HEK293 (cell line): ENCODE measurements around the gene RSL1D1.

Experiments used
- CTCF ChIA-PET: fragments of 350-600 bp; formaldehyde crosslinking; extraction: SDS; loops from one replicate; lab custom pipeline; 2021; ENCODE audit warnings: antibody characterized with exemption; lab: Yijun Ruan, JAX
- POLR2A ChIA-PET: fragments of 300-600 bp; formaldehyde crosslinking; extraction: SDS; loops from one replicate; lab custom pipeline; 2020; ENCODE audit warnings: antibody characterized with exemption, inconsistent platforms; lab: Yijun Ruan, JAX
- H3K27ac ChIP-seq: fragments of 200-500 bp; sonication (Bioruptor generic); 2 replicates; pipeline ENCODE4 v1.5.1; 2014; ENCODE audit warnings: low read depth, low read length, control low read depth, inconsistent platforms; ENCODE audit errors: extremely low read depth
- H3K36me3 ChIP-seq, 2 experiments: fragments of 200-500 bp in 1 of 2; sonication (Bioruptor generic) in 1 of 2; 1 replicate in 1 of 2; 2 replicates in 1 of 2; pipeline ENCODE4 v1.5.1; 2014 to 2017; ENCODE audit warnings: inconsistent platforms in 2 of 2, low read length in 2 of 2; ENCODE audit not compliant: control insufficient read depth in 2 of 2, insufficient read depth in 1 of 2
- H3K4me1 ChIP-seq: fragments of 200-500 bp; sonication (Bioruptor generic); 2 replicates; pipeline ENCODE4 v1.5.1; 2014; ENCODE audit warnings: mild to moderate bottlenecking, low read length, inconsistent platforms; ENCODE audit not compliant: control insufficient read depth, insufficient read depth
- H3K4me3 ChIP-seq: 2 replicates; pipeline ENCODE4 v1.5.1; 2011; ENCODE audit warnings: low read depth, mild to moderate bottlenecking, control low read depth, low read length, moderate library complexity
- H3K9me3 ChIP-seq: fragments of 200-500 bp; sonication (Bioruptor generic); 2 replicates; pipeline ENCODE4 v1.5.1; 2014; ENCODE audit warnings: low read depth, low read length, inconsistent platforms; ENCODE audit not compliant: control insufficient read depth, insufficient read depth
- CTCF ChIP-seq: fragments of 450-650 bp; formaldehyde crosslinking; IDR thresholded peaks from 2 replicates; pipeline ENCODE4 v1.5.1; 2016; ENCODE audit warnings: missing biosample characterization, missing genetic modification characterization
- GLI2 ChIP-seq: fragments of 450-650 bp; formaldehyde crosslinking; IDR thresholded peaks from 2 replicates; pipeline ENCODE4; 2017; ENCODE audit warnings: missing biosample characterization, missing genetic modification characterization, low read depth, borderline replicate concordance
- GLIS2 ChIP-seq: fragments of 450-650 bp; formaldehyde crosslinking; IDR thresholded peaks from 2 replicates; pipeline ENCODE4 v1.5.1; 2016; ENCODE audit warnings: missing biosample characterization, missing genetic modification characterization
- HOXD13 ChIP-seq: sonication (generic); formaldehyde crosslinking; IDR thresholded peaks from 2 replicates; pipeline ENCODE4 v1.8.0; 2022; ENCODE audit warnings: missing genetic modification reagents, borderline replicate concordance
- INSM2 ChIP-seq: fragments of 450-650 bp; formaldehyde crosslinking; IDR thresholded peaks from 2 replicates; pipeline ENCODE4 v1.5.1; 2016; ENCODE audit warnings: missing biosample characterization, missing genetic modification characterization
- SALL2 ChIP-seq: fragments of 450-650 bp; formaldehyde crosslinking; IDR thresholded peaks from 2 replicates; pipeline ENCODE4 v1.5.0; 2017; ENCODE audit warnings: missing biosample characterization, mild to moderate bottlenecking, missing genetic modification characterization, borderline replicate concordance
- SP2 ChIP-seq: fragments of 450-650 bp; formaldehyde crosslinking; IDR thresholded peaks from 2 replicates; pipeline ENCODE4 v1.5.1; 2016; ENCODE audit warnings: missing biosample characterization, missing genetic modification characterization
- YY2 ChIP-seq: fragments of 450-650 bp; formaldehyde crosslinking; IDR thresholded peaks from 2 replicates; pipeline ENCODE4 v1.5.1; 2016; ENCODE audit warnings: missing biosample characterization, missing genetic modification characterization
- ZBTB10 ChIP-seq: fragments of 450-650 bp; formaldehyde crosslinking; IDR thresholded peaks from 2 replicates; pipeline ENCODE4 v1.5.1; 2016; ENCODE audit warnings: missing biosample characterization, missing genetic modification characterization
- ZBTB20 ChIP-seq: fragments of 450-650 bp; formaldehyde crosslinking; IDR thresholded peaks from 2 replicates; pipeline ENCODE4 v1.5.1; 2016; ENCODE audit warnings: missing biosample characterization, missing genetic modification characterization
- ZFP69B ChIP-seq: fragments of 450-650 bp; formaldehyde crosslinking; IDR thresholded peaks from 2 replicates; pipeline ENCODE4 v1.5.1; 2016; ENCODE audit warnings: missing biosample characterization, missing genetic modification characterization
- ZNF121 ChIP-seq: fragments of 450-650 bp; formaldehyde crosslinking; IDR thresholded peaks from 2 replicates; pipeline ENCODE4 v1.5.1; 2016; ENCODE audit warnings: missing biosample characterization, missing genetic modification characterization
- ZNF174 ChIP-seq: fragments of 450-650 bp; formaldehyde crosslinking; IDR thresholded peaks from 2 replicates; pipeline ENCODE4 v1.5.0; 2017; ENCODE audit warnings: missing biosample characterization, mild to moderate bottlenecking, missing genetic modification characterization
- ZNF214 ChIP-seq: fragments of 450-650 bp; formaldehyde crosslinking; IDR thresholded peaks from 2 replicates; pipeline ENCODE4 v1.5.1; 2017; ENCODE audit warnings: missing biosample characterization, mild to moderate bottlenecking, missing genetic modification characterization, borderline replicate concordance
- ZNF350 ChIP-seq: fragments of 450-650 bp; formaldehyde crosslinking; IDR thresholded peaks from 2 replicates; pipeline ENCODE4 v1.5.0; 2017; ENCODE audit warnings: missing biosample characterization, mild to moderate bottlenecking, missing genetic modification characterization
- ZNF354C ChIP-seq: fragments of 450-650 bp; formaldehyde crosslinking; IDR thresholded peaks from 2 replicates; pipeline ENCODE4 v1.5.1; 2016; ENCODE audit warnings: missing biosample characterization, missing genetic modification characterization, low read depth, borderline replicate concordance
- ZNF501 ChIP-seq: fragments of 450-650 bp; formaldehyde crosslinking; IDR thresholded peaks from 2 replicates; pipeline ENCODE4 v1.5.1; 2016; ENCODE audit warnings: missing biosample characterization, missing genetic modification characterization
- ZNF529 ChIP-seq: fragments of 450-650 bp; formaldehyde crosslinking; IDR thresholded peaks from 2 replicates; pipeline ENCODE4 v1.5.1; 2017; ENCODE audit warnings: missing genetic modification characterization, missing biosample characterization; ENCODE audit not compliant: insufficient replicate concordance
- ZNF560 ChIP-seq: fragments of 450-650 bp; formaldehyde crosslinking; IDR thresholded peaks from 2 replicates; pipeline ENCODE4 v1.5.1; 2017; ENCODE audit warnings: missing biosample characterization, missing genetic modification characterization, borderline replicate concordance
- ZNF654 ChIP-seq: fragments of 450-650 bp; formaldehyde crosslinking; IDR thresholded peaks from 2 replicates; pipeline ENCODE4 v1.5.1; 2016; ENCODE audit warnings: low read depth, missing biosample characterization, missing genetic modification characterization
- ZNF777 ChIP-seq: fragments of 450-650 bp; formaldehyde crosslinking; IDR thresholded peaks from 2 replicates; pipeline ENCODE4 v1.5.1; 2017; ENCODE audit warnings: missing biosample characterization, missing genetic modification characterization, borderline replicate concordance
- ZSCAN18 ChIP-seq: fragments of 450-650 bp; formaldehyde crosslinking; IDR thresholded peaks from 2 replicates; pipeline ENCODE4 v1.5.1; 2016; ENCODE audit warnings: missing biosample characterization, missing genetic modification characterization
- TF ChIP-seq, protein P1 (sequence below): fragments of 450-650 bp; formaldehyde crosslinking; IDR thresholded peaks from 2 replicates; pipeline ENCODE4 v1.5.1; 2017; ENCODE audit warnings: missing biosample characterization, missing genetic modification characterization
- TF ChIP-seq, protein P2 (sequence below): fragments of 450-650 bp; formaldehyde crosslinking; IDR thresholded peaks from 2 replicates; pipeline ENCODE4 v1.5.1; 2016; ENCODE audit warnings: missing biosample characterization, missing genetic modification characterization

The RSL1D1 gene

DNA sequence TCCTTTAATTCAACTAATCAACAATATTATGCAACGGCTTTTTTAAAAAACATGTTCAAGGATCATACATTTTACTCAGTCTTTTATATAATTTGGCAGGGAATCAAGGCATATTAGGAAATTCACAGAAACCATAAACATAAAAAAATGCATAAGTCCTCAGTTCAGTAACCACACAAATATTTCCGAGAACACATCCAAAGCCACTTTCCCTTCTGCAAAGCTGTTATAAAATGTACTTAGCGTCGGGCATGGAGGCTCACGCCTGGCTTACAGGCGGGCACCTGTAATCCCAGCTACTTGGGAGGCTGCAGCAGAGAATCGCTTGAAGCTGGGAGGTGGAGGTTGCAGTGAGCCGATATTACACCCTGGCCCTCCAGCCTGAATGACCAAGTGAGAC, 44.6 kb downstream of the RSL1D1 start:
- no peaks in the 10 kb centered on the region for H3K9me3 ChIP-seq
- H3K4me3 ChIP-seq: no peak overlapping the region
- no peaks in the 10 kb centered on the region for H3K4me1 ChIP-seq
- no peak overlapping the region for H3K27ac ChIP-seq
- H3K36me3 ChIP-seq: no peaks in the 10 kb centered on the region
- ChIA-PET CTCF (interaction anchor here (0.6 to 2.7 kb wide), 2 partner anchors 9 to 733 kb away, joined by 4 to 14 read pairs; partner anchors contain the start of gene ZC3H7A), POLR2A (interaction anchor here (0.6 to 2.7 kb wide), 2 partner anchors 9 to 107 kb away, joined by 3 to 14 read pairs; no protein-coding TSS in a partner anchor)
- no peak for TF ChIP-seq ZNF501 (tag by site-specific recombination)
- no peak for TF ChIP-seq INSM2 (tag by site-specific recombination)
- no peak for TF ChIP-seq ZNF777 (tag by site-specific recombination)
- no peak for TF ChIP-seq ZBTB20 (tag by site-specific recombination)
- TF ChIP-seq SALL2 (tag by site-specific recombination): no peak
- TF ChIP-seq ZBTB10 (tag by site-specific recombination): no peak
- TF ChIP-seq CTCF (tag by site-specific recombination): no peak
- no peak for TF ChIP-seq ZSCAN18 (tag by site-specific recombination)
- no peak for TF ChIP-seq ZNF654 (tag by site-specific recombination)
- TF ChIP-seq GLI2 (tag by site-specific recombination): no peak
- no peak for TF ChIP-seq YY2 (tag by site-specific recombination)
- no peak for TF ChIP-seq ZFP69B (tag by site-specific recombination)
- TF ChIP-seq ZNF529 (tag by site-specific recombination): no peak
- no peak for TF ChIP-seq ZNF174
- no peak for TF ChIP-seq ZNF560 (tag by site-specific recombination)
- TF ChIP-seq HOXD13: no peak

DNA sequence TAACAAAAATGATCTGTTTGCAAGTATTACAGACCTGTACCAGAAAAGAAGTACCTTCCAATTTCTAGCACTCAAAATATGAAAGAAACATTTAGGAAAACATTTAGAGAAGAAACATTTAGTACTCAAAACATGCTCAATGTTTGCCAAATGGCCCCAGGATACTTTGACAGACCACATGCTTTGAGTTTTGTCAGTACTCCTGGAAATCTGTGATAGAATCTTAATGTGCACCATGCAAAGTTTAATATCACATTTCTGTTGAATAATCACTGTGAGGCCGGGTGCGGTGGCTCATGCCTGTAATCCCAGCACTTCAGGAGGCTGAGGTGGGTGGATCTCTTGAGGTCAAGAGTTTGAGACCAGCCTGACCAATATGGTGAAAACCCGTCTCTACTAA, 45.8 kb downstream of the RSL1D1 start:
- no peaks in the 10 kb centered on the region for H3K9me3 ChIP-seq
- no peak overlapping the region for H3K27ac ChIP-seq
- H3K4me1 ChIP-seq: no peaks in the 10 kb centered on the region
- ChIA-PET CTCF (no interaction called here), POLR2A (no interaction called here)
- no peaks in the 10 kb centered on the region for H3K36me3 ChIP-seq
- H3K4me3 ChIP-seq: no peak overlapping the region
- no peak for TF ChIP-seq ZNF354C
- TF ChIP-seq ZNF121: no peak
- TF ChIP-seq, protein P1, sequence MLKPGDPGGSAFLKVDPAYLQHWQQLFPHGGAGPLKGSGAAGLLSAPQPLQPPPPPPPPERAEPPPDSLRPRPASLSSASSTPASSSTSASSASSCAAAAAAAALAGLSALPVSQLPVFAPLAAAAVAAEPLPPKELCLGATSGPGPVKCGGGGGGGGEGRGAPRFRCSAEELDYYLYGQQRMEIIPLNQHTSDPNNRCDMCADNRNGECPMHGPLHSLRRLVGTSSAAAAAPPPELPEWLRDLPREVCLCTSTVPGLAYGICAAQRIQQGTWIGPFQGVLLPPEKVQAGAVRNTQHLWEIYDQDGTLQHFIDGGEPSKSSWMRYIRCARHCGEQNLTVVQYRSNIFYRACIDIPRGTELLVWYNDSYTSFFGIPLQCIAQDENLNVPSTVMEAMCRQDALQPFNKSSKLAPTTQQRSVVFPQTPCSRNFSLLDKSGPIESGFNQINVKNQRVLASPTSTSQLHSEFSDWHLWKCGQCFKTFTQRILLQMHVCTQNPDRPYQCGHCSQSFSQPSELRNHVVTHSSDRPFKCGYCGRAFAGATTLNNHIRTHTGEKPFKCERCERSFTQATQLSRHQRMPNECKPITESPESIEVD (tag by site-specific recombination): no peak
- no peak for TF ChIP-seq ZNF214 (tag by site-specific recombination)
- TF ChIP-seq SP2: no peak
- no peak for TF ChIP-seq GLIS2
- TF ChIP-seq YY2 (tag by site-specific recombination): no peak
- TF ChIP-seq ZNF350: no peak
- TF ChIP-seq, protein P2, sequence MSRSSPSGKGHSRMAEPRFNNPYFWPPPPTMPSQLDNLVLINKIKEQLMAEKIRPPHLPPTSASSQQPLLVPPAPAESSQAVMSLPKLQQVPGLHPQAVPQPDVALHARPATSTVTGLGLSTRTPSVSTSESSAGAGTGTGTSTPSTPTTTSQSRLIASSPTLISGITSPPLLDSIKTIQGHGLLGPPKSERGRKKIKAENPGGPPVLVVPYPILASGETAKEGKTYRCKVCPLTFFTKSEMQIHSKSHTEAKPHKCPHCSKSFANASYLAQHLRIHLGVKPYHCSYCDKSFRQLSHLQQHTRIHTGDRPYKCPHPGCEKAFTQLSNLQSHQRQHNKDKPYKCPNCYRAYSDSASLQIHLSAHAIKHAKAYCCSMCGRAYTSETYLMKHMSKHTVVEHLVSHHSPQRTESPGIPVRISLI (tag by site-specific recombination): no peak
